GM19023 (cell line): ENCODE measurements around the gene MRFAP1.

Experiments
- ATAC-seq: cut with Tn5 transposase; IDR thresholded peaks from one replicate; pipeline ENCODE4 v1.9.1; 2021; ENCODE audit warnings: mild to moderate bottlenecking, moderate library complexity; ENCODE audit not compliant: unreplicated experiment

Gene MRFAP1

GRCh38 chr4:6689506-6689960 lies 49.0 kb downstream of the MRFAP1 start:
- ATAC-seq: no peak
